CD4-positive, alpha-beta T cell treated with Interleukin-10 for 1 hour (primary cell): ENCODE data around the gene XRCC6.
"Not testable (repeated sequence)": the region's sequence is repeated elsewhere in the genome, so short reads cannot be mapped to it uniquely, and the experiment has no call there.

ENCODE experiments used
- DNase-seq: peaks from one replicate; pipeline ENCODE4 v3.0.0-alpha.2; 2020

XRCC6 gene

GRCh38 chr22:41621099-41621910 is at the start of gene XRCC6:
Gene XRCC6, plus strand, starts transcription at chr22:41621295. Its CDS starts 710 bp downstream, at chr22:41622005.
- DNase-seq = peak; percentile 100

- DNase-seq = no peak
Measured at GRCh38 chr22:41571786-41572185, 49.3 kb upstream of the XRCC6 start.

GRCh38 chr22:41572305-41572704 is 48.8 kb upstream of the XRCC6 start:
- not testable (repeated sequence) for DNase-seq

GRCh38 chr22:41573677-41574076 is 47.4 kb upstream of the XRCC6 start:
- DNase-seq = no peak

GRCh38 chr22:41574847-41575381 is 46.2 kb upstream of the XRCC6 start:
- no peak for DNase-seq

GRCh38 chr22:41575533-41575932 is 45.6 kb upstream of the XRCC6 start:
- no peak for DNase-seq

- DNase-seq = peak; percentile 41
Measured at GRCh38 chr22:41576877-41577276, 44.2 kb upstream of the XRCC6 start.

- DNase-seq = no peak
Measured at GRCh38 chr22:41578114-41578513, 43.0 kb upstream of the XRCC6 start.

- no peak for DNase-seq
Measured at GRCh38 chr22:41578818-41579217, 42.3 kb upstream of the XRCC6 start.

- DNase-seq = no peak
Measured at GRCh38 chr22:41579297-41579996, 41.6 kb upstream of the XRCC6 start.

- DNase-seq = no peak
Measured at GRCh38 chr22:41579997-41580355, 41.1 kb upstream of the XRCC6 start.

GRCh38 chr22:41582694-41583093 is 38.4 kb upstream of the XRCC6 start:
- no peak for DNase-seq

- no peak for DNase-seq
Measured at GRCh38 chr22:41584881-41585280, 36.2 kb upstream of the XRCC6 start.

- no peak for DNase-seq
Measured at GRCh38 chr22:41585898-41586297, 35.2 kb upstream of the XRCC6 start.

- no peak for DNase-seq
Measured at GRCh38 chr22:41587347-41587723, 33.8 kb upstream of the XRCC6 start.

- peak; percentile 100 for DNase-seq
Measured at GRCh38 chr22:41589391-41590241, 31.5 kb upstream of the XRCC6 start, which contains the start of gene PMM1. Gene PMM1, minus strand, starts transcription at chr22:41589840. Its CDS starts 35 bp downstream, at chr22:41589805.

- not testable (repeated sequence) for DNase-seq
Measured at GRCh38 chr22:41593336-41593960, 27.6 kb upstream of the XRCC6 start.

GRCh38 chr22:41595703-41596102 is 25.4 kb upstream of the XRCC6 start:
- DNase-seq = no peak

- peak; percentile 39 for DNase-seq
Measured at GRCh38 chr22:41596776-41597634, 24.1 kb upstream of the XRCC6 start.

- DNase-seq = no peak
Measured at GRCh38 chr22:41597635-41597953, 23.5 kb upstream of the XRCC6 start.

- no peak for DNase-seq
Measured at GRCh38 chr22:41598081-41598480, 23.0 kb upstream of the XRCC6 start.
